HG03060 (cell line): Measurements from ENCODE around the gene ETAA1.

Experiments used
- ATAC-seq: cut with Tn5 transposase; IDR thresholded peaks from one replicate; pipeline ENCODE4 v1.9.1; 2021; ENCODE audit warnings: low read depth, moderate number of reproducible peaks; ENCODE audit not compliant: unreplicated experiment

The ETAA1 gene

DNA sequence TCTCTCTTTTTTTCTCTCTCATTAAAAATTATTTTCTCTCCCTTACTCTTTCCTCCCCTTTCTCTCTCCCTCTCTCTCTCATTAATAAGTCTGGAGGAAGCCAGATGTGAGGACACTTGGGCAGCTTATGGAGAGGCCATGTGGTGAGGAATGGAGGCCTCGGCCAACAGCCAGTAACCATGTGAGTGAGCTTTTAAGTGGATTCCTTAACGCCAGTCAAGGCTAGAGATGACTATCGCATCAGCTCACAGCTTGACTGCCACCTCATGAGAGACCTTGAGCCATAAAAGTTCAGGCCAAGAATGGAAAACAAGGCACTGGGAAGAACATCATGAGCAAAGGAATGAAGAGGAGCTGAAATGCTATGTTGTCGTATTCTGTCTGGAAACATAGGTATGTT is 39.1 kb downstream of the ETAA1 start:
- ATAC-seq, result no peak

DNA sequence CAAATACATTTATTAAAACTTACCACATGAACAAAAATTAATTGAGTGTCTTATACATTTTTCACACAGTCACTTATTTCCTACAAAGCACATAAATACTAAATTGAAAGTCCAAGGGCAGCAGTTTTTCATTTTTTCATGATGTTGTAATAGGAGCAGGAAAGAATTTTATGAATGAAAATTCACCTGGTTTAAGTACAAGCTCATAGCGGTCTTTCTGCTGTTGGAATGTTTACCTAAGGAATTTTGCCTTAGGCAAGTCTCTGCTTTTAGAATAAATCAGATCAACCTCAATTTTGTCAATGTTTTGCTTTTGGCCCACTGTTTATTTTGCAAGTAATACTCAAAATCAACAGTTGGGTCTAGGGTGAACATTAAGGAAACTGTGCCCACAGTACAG is 40.0 kb downstream of the ETAA1 start:
- ATAC-seq, result no peak

DNA sequence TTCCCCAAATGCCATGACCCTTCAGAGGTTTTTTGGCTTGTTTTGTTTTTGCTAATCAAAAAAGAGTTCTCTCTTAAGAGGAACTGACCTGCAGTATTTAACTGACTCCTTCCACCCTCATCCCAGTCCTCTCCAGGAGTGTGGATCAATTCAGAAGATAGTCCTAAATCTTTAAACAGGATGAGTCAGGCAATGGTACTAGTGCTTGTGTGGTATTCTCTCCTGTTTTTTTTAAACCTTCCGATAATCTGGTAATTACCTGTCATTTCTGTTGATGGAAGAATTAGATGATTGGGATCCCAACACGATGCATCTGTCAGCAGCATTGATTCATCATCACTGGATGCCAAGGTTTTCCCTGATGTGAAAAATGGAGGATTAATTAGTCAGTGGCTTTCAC is 41.2 kb downstream of the ETAA1 start:
- ATAC-seq, result no peak

GRCh38 chr2:67445652-67446268 is 48.6 kb downstream of the ETAA1 start:
- no peak for ATAC-seq

DNA sequence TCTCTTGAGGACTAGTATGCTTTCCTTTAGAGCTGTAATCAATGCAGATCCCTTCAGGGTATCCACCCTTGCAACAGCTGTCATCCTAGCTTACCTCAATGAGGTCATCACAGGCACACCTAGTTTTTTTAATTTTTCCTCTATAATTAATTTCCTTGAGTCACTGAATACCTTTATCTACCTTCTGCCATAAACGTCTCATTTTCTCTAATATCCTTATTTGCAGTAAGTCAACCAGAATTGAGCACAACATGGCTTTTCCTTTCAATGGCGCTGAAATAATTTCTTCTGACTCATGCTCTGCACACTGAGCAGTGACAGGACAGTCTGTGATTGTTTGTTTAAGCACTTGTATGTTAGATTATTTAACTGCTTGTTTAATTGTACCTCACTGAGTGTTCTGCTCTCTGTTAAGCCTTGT is 49.4 kb downstream of the ETAA1 start:
- ATAC-seq, result no peak

DNA sequence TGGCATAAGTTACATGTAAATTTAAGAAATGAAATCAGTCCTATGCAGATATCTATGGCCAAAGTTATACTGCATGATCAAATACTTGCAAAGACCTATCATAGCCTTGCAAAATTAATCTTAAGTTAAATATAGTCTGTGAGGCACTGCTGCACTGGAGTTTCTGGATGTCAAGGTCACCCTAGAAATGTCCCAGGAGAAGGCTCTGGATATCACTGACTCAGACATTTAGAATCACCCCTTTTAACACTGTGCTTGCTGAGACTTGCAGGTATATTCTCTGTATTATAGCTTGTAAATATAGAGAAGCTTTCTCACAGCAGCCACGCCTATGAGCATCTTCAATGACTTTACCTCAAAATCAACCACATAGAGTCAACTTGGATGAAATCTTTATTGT is 51.5 kb downstream of the ETAA1 start:
- no peak for ATAC-seq

- ATAC-seq, result no peak
Observed at GRCh38 chr2:67451086-67451832, 54.1 kb downstream of the ETAA1 start.

DNA sequence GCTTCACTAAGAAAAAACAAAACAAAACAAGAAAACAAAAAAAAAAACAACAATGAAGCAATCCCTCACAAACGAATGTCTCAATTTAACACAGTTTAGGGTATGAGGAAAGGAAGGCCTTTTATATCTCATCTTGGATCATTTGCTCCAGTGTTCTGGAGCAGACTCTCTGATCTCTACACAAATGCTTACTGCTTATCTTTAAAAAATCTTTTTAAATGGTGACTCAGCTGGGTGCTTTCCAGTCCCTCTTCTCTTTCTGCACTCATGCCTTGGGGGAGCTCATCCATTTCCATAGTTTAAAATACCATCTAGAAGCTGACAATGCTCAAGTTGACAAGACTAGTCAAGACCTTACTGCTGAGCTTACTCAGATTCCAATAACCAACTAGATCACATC is 56.2 kb downstream of the ETAA1 start:
- no peak for ATAC-seq

DNA sequence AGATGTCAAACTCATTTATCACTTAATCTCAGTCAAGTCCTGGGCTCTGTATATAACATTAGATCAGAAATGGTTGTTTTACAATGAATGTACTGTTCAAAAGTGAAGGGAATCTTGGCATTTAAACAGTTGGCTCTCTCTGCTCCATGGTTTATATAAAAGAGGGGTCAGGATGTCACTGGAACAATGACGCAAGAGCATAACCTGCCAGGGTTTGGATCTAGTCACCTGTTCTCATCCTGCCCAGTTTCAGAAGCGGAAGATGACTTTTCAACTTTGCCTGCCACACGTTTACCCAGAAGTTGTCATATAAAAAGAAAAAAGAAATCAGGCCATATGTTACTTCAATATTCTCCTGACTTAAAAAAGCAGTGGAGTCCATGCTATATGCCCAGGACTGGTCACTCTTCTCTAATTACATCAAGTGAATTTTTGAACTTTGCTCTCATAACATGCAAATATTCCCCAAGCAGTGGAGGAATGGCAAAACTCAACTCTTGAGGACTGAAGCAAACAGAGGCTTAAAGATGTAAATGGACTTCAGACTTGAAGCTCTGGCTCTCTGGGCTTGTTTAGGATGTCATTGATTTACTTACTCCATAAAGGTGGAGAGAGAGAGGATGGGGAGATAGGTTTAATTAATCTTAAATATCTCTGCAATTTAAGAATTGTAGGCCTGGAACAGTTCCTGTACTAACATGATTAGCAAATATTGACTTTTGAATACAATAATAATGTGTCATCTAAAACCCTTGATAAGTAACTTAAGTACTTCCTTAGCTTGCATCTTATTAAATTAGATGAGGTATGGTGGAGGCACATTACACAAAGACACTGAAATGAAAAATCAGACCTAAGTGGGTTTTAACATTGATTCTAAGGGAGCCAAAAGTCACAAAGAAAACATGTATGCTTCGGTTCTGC is 58.3 kb downstream of the ETAA1 start:
- ATAC-seq, result no peak

DNA sequence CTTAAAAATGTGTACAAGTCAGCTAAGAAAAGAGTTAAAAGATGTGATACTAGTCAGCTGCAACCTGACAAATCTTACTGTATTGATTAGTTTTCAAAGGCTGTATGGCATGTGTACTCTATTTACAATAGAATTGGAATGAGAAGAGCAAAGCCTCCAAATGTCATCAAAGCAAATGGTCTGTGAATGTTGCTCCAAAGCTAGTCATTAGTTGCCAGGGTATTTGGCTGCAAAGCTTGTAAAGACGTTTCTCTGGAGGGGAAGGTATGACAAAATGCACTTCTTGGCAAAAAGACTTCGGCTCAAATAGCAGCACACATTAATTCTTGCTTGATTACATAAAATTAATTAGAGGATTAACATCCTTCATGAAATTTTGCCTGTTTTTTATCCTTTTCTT is 59.3 kb downstream of the ETAA1 start:
- no peak for ATAC-seq

DNA sequence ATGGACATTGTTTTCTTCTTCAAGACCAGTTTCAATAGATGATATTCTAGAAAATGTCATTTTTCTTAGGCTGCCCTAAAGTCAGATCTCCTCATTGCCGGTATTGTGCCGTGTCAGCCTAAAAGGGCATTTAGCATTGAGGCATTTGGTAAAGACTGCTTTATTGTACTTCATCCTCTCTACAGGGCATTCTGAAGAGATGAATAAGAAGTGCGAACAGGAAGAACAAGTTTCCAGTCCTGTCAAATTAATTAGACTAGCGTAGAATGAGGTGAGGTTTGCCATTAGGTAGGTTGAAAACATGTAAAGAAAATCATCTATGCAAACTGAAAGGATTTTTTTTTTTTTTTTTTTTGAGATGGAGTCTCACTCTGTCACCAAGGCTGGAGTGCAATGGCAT is 60.6 kb downstream of the ETAA1 start:
- no peak for ATAC-seq

- no peak for ATAC-seq
Observed at GRCh38 chr2:67459761-67460160, 62.6 kb downstream of the ETAA1 start.
